COLO668 (cell line): ENCODE measurements around the gene LINS1.
A peak's percentile ranks its signal among the peaks of the same experiment; 100 is the strongest.
"Not testable (repeated sequence)": the region's sequence is repeated elsewhere in the genome, so short reads cannot be mapped to it uniquely, and the experiment has no call there.

Experiments
- DNase-seq: peaks from one replicate; lab custom pipeline; 2025; ENCODE audit not compliant: unreplicated experiment; lab: John Stamatoyannopoulos, UW

LINS1 gene

GRCh38 chr15:100601617-100602063 lies 344 bp downstream of the LINS1 start:
- no peak for DNase-seq

- peak; percentile 6 for DNase-seq
These were observed 821 bp downstream of the LINS1 start for GRCh38 chr15:100601163-100601562.

- no peak for DNase-seq
These were observed 3.3 kb downstream of the LINS1 start for GRCh38 chr15:100598655-100599054.

- no peak for DNase-seq
These were observed 4.1 kb downstream of the LINS1 start for GRCh38 chr15:100597862-100598261.

- no peak for DNase-seq
These were observed 5.2 kb downstream of the LINS1 start for GRCh38 chr15:100596792-100597191.

GRCh38 chr15:100595964-100596363 lies 6.0 kb downstream of the LINS1 start:
- DNase-seq: no peak

GRCh38 chr15:100593431-100593830 lies 8.6 kb downstream of the LINS1 start:
- no peak for DNase-seq

- DNase-seq: no peak
These were observed 9.1 kb downstream of the LINS1 start for GRCh38 chr15:100592898-100593297.

GRCh38 chr15:100591835-100592234 lies 10.1 kb downstream of the LINS1 start:
- DNase-seq: no peak

GRCh38 chr15:100591163-100591562 lies 10.8 kb downstream of the LINS1 start:
- DNase-seq: not testable (repeated sequence)

GRCh38 chr15:100588638-100589242 lies 13.2 kb downstream of the LINS1 start:
- no peak for DNase-seq

GRCh38 chr15:100580414-100580813 lies 21.6 kb downstream of the LINS1 start:
- no peak for DNase-seq

GRCh38 chr15:100573526-100573925 lies 28.5 kb downstream of the LINS1 start:
- no peak for DNase-seq

GRCh38 chr15:100572362-100572983 lies 29.5 kb downstream of the LINS1 start:
- DNase-seq: no peak

GRCh38 chr15:100571592-100572167 lies 30.3 kb downstream of the LINS1 start:
- no peak for DNase-seq

- no peak for DNase-seq
These were observed 31.2 kb downstream of the LINS1 start for GRCh38 chr15:100570735-100571313.

- DNase-seq: no peak
These were observed 31.7 kb downstream of the LINS1 start for GRCh38 chr15:100570275-100570674.

GRCh38 chr15:100569391-100569790 lies 32.6 kb downstream of the LINS1 start:
- no peak for DNase-seq

- no peak for DNase-seq
These were observed 34.9 kb downstream of the LINS1 start for GRCh38 chr15:100566850-100567628.

- DNase-seq: no peak
These were observed 36.4 kb downstream of the LINS1 start for GRCh38 chr15:100565591-100565990.

GRCh38 chr15:100560323-100560722 lies 41.7 kb downstream of the LINS1 start:
- DNase-seq: no peak
